D721Med (cell line): ENCODE data around the gene LPAR5.

Experiments
- DNase-seq: peaks from one replicate; pipeline ENCODE4 v3.0.0; 2011; ENCODE audit warnings: low spot score; ENCODE audit not compliant: insufficient read length
- FAIRE-seq: peaks from 2 replicates; lab custom pipeline; 2011; peaks lifted over from hg19 to GRCh38; lab: Jason Lieb, UNC
- CTCF ChIP-seq: IDR thresholded peaks from 2 replicates; pipeline ENCODE4 v1.5.1; 2012; ENCODE audit warnings: mild to moderate bottlenecking, control low read depth; ENCODE audit not compliant: insufficient read depth; ENCODE audit errors: missing control alignments

LPAR5 gene

GRCh38 chr12:6639151-6639801 lies 3.5 kb upstream of the LPAR5 start:
- no peak for FAIRE-seq
- no peak for TF ChIP-seq CTCF
- DNase-seq: no peak

- DNase-seq (no peak), FAIRE-seq (no peak)
- no peak for TF ChIP-seq CTCF
These were observed 2.5 kb upstream of the LPAR5 start for GRCh38 chr12:6638305-6638704.

- FAIRE-seq (no peak), DNase-seq (no peak)
- TF ChIP-seq CTCF: no peak
These were observed 344 bp downstream of the LPAR5 start for GRCh38 chr12:6635375-6635855.

GRCh38 chr12:6632026-6632983 lies 3.5 kb downstream of the LPAR5 start:
- no peak for FAIRE-seq
- no peak for DNase-seq
- no peak for TF ChIP-seq CTCF

- FAIRE-seq (no peak), DNase-seq (no peak)
- no peak for TF ChIP-seq CTCF
These were observed 4.2 kb downstream of the LPAR5 start for GRCh38 chr12:6631549-6631961.

GRCh38 chr12:6630736-6631135 lies 5.0 kb downstream of the LPAR5 start:
- DNase-seq (no peak), FAIRE-seq (no peak)
- TF ChIP-seq CTCF: no peak
